HEK293 (cell line): ENCODE results near the gene MYT1.

Source experiments
- CTCF ChIA-PET: fragments of 350-600 bp; formaldehyde crosslinking; extraction: SDS; loops from one replicate; lab custom pipeline; 2021; ENCODE audit warnings: antibody characterized with exemption; lab: Yijun Ruan, JAX
- POLR2A ChIA-PET: fragments of 300-600 bp; formaldehyde crosslinking; extraction: SDS; loops from one replicate; lab custom pipeline; 2020; ENCODE audit warnings: antibody characterized with exemption, inconsistent platforms; lab: Yijun Ruan, JAX
- H3K27ac ChIP-seq: fragments of 200-500 bp; sonication (Bioruptor generic); 2 replicates; pipeline ENCODE4 v1.5.1; 2014; ENCODE audit warnings: low read depth, low read length, control low read depth, inconsistent platforms; ENCODE audit errors: extremely low read depth
- H3K36me3 ChIP-seq, 2 experiments: fragments of 200-500 bp in 1 of 2; sonication (Bioruptor generic) in 1 of 2; 1 replicate in 1 of 2; 2 replicates in 1 of 2; pipeline ENCODE4 v1.5.1; 2014 to 2017; ENCODE audit warnings: inconsistent platforms in 2 of 2, low read length in 2 of 2; ENCODE audit not compliant: control insufficient read depth in 2 of 2, insufficient read depth in 1 of 2
- H3K4me1 ChIP-seq: fragments of 200-500 bp; sonication (Bioruptor generic); 2 replicates; pipeline ENCODE4 v1.5.1; 2014; ENCODE audit warnings: mild to moderate bottlenecking, low read length, inconsistent platforms; ENCODE audit not compliant: control insufficient read depth, insufficient read depth
- H3K4me3 ChIP-seq: 2 replicates; pipeline ENCODE4 v1.5.1; 2011; ENCODE audit warnings: low read depth, mild to moderate bottlenecking, control low read depth, low read length, moderate library complexity
- H3K9me3 ChIP-seq: fragments of 200-500 bp; sonication (Bioruptor generic); 2 replicates; pipeline ENCODE4 v1.5.1; 2014; ENCODE audit warnings: low read depth, low read length, inconsistent platforms; ENCODE audit not compliant: control insufficient read depth, insufficient read depth
- ATF2 ChIP-seq: fragments of 450-650 bp; formaldehyde crosslinking; IDR thresholded peaks from 2 replicates; pipeline ENCODE4 v1.5.1; 2016; ENCODE audit warnings: missing biosample characterization, missing genetic modification characterization, low read depth
- BCL11B ChIP-seq: fragments of 450-650 bp; formaldehyde crosslinking; IDR thresholded peaks from 2 replicates; pipeline ENCODE4 v1.5.1; 2016; ENCODE audit warnings: low read depth, missing biosample characterization, missing genetic modification characterization
- HOXD13 ChIP-seq: sonication (generic); formaldehyde crosslinking; IDR thresholded peaks from 2 replicates; pipeline ENCODE4 v1.8.0; 2022; ENCODE audit warnings: missing genetic modification reagents, borderline replicate concordance
- SALL2 ChIP-seq: fragments of 450-650 bp; formaldehyde crosslinking; IDR thresholded peaks from 2 replicates; pipeline ENCODE4 v1.5.0; 2017; ENCODE audit warnings: missing biosample characterization, mild to moderate bottlenecking, missing genetic modification characterization, borderline replicate concordance
- SETDB1 ChIP-seq: IDR thresholded peaks from one replicate; pipeline ENCODE4 v1.6.1; 2017; ENCODE audit warnings: mild to moderate bottlenecking, low read length, moderate library complexity, mixed read lengths; ENCODE audit not compliant: insufficient read length
- WT1 ChIP-seq: fragments of 450-650 bp; formaldehyde crosslinking; IDR thresholded peaks from 2 replicates; pipeline ENCODE4 v1.5.1; 2016; ENCODE audit warnings: missing biosample characterization, missing genetic modification characterization
- ZBTB11 ChIP-seq: fragments of 450-650 bp; formaldehyde crosslinking; conservative IDR thresholded peaks from 2 replicates; pipeline ENCODE4 v1.5.1; 2016; ENCODE audit warnings: low read depth, missing biosample characterization, missing genetic modification characterization
- ZBTB6 ChIP-seq: fragments of 450-650 bp; formaldehyde crosslinking; IDR thresholded peaks from 2 replicates; pipeline ENCODE4 v1.5.1; 2017; ENCODE audit warnings: missing biosample characterization, missing genetic modification characterization
- ZNF211 ChIP-seq: fragments of 450-650 bp; formaldehyde crosslinking; IDR thresholded peaks from 2 replicates; pipeline ENCODE4 v1.5.1; 2016; ENCODE audit warnings: low read depth, missing biosample characterization, missing genetic modification characterization
- ZNF26 ChIP-seq: fragments of 450-650 bp; formaldehyde crosslinking; IDR thresholded peaks from 2 replicates; pipeline ENCODE4 v1.5.1; 2016; ENCODE audit warnings: missing biosample characterization, missing genetic modification characterization
- ZNF311 ChIP-seq: fragments of 450-650 bp; formaldehyde crosslinking; IDR thresholded peaks from 2 replicates; pipeline ENCODE4 v1.5.1; 2017; ENCODE audit warnings: missing biosample characterization, missing genetic modification characterization, borderline replicate concordance
- ZNF398 ChIP-seq: fragments of 450-650 bp; formaldehyde crosslinking; IDR thresholded peaks from 2 replicates; pipeline ENCODE4 v1.5.1; 2017; ENCODE audit warnings: missing biosample characterization, missing genetic modification characterization
- ZNF600 ChIP-seq: fragments of 450-650 bp; formaldehyde crosslinking; IDR thresholded peaks from 2 replicates; pipeline ENCODE4 v1.5.1; 2016; ENCODE audit warnings: missing biosample characterization, missing genetic modification characterization
- ZNF692 ChIP-seq: fragments of 450-650 bp; formaldehyde crosslinking; IDR thresholded peaks from 2 replicates; pipeline ENCODE4 v1.5.1; 2016; ENCODE audit warnings: missing biosample characterization, missing genetic modification characterization
- ZNF701 ChIP-seq: fragments of 450-650 bp; formaldehyde crosslinking; IDR thresholded peaks from 2 replicates; pipeline ENCODE4 v1.5.1; 2016; ENCODE audit warnings: missing biosample characterization, missing genetic modification characterization
- ZNF704 ChIP-seq: fragments of 450-650 bp; formaldehyde crosslinking; IDR thresholded peaks from 2 replicates; pipeline ENCODE4 v1.5.1; 2016; ENCODE audit warnings: missing biosample characterization, missing genetic modification characterization
- ZNF791 ChIP-seq: fragments of 450-650 bp; formaldehyde crosslinking; IDR thresholded peaks from 2 replicates; pipeline ENCODE4 v1.5.1; 2016; ENCODE audit warnings: missing biosample characterization, missing genetic modification characterization
- ZSCAN23 ChIP-seq: fragments of 450-650 bp; formaldehyde crosslinking; IDR thresholded peaks from 2 replicates; pipeline ENCODE4 v1.5.1; 2016; ENCODE audit warnings: missing biosample characterization, missing genetic modification characterization
- ZSCAN4 ChIP-seq: fragments of 450-650 bp; formaldehyde crosslinking; IDR thresholded peaks from 2 replicates; pipeline ENCODE4 v1.5.1; 2017; ENCODE audit warnings: missing biosample characterization, missing genetic modification characterization

Gene MYT1

GRCh38 chr20:64152906-64153305, 11.3 kb upstream of the MYT1 start:
- TF ChIP-seq ZNF701 = no peak
- no peak for TF ChIP-seq ZNF600
- TF ChIP-seq SALL2 (tag by site-specific recombination) = no peak
- TF ChIP-seq ZBTB6 (tag by site-specific recombination) = no peak
- TF ChIP-seq ZNF26 (tag by site-specific recombination) = no peak
- no peak for TF ChIP-seq ZNF211 (tag by site-specific recombination)
- TF ChIP-seq ZNF791 (tag by site-specific recombination) = no peak
- TF ChIP-seq ZNF704 (tag by site-specific recombination) = no peak
- no peak for TF ChIP-seq SETDB1
- H3K36me3 ChIP-seq = no peaks in the 10 kb centered on the region
- ChIA-PET POLR2A (no interaction called here), CTCF (no interaction called here)
- H3K9me3 ChIP-seq = no peaks in the 10 kb centered on the region
- H3K4me3 ChIP-seq = no peak overlapping the region
- H3K27ac ChIP-seq = no peak overlapping the region
- no peaks in the 10 kb centered on the region for H3K4me1 ChIP-seq

- Histone ChIP-seq H3K36me3 (no peaks in the 10 kb centered on the region), H3K9me3 (no peaks in the 10 kb centered on the region), H3K4me1 (no peaks in the 10 kb centered on the region), H3K27ac (no peak overlapping the region), H3K4me3 (no peak overlapping the region)
- POLR2A ChIA-PET = no interaction called here
- CTCF ChIA-PET = no interaction called here
- TF ChIP-seq ATF2 (tag by site-specific recombination) (no peak), HOXD13 (no peak), ZNF398 (peak; percentile 16; the same call in 1 of the 2 replicates), ZBTB11 (tag by site-specific recombination) (no peak), BCL11B (tag by site-specific recombination) (no peak), ZSCAN23 (tag by site-specific recombination) (0 out of 2 replicates have a peak, but pooled peaks have one; percentile 27), WT1 (tag by site-specific recombination) (no peak), ZSCAN4 (tag by site-specific recombination) (peak; percentile 46; the same call in 1 of the 2 replicates), ZNF311 (tag by site-specific recombination) (0 out of 2 replicates have a peak, but pooled peaks have one; percentile 78), ZNF692 (tag by site-specific recombination) (no peak)
These were observed 10.8 kb upstream of the MYT1 start for GRCh38 chr20:64153410-64153809.
